Measurements from ENCODE around the gene SUCLA2.

GRCh38 chr13:48050550-48050949 lies 49.5 kb upstream of the SUCLA2 start:
- TF ChIP-seq EZH2 (IDR thresholded peaks at IDR 0.05; ENCODE audit: insufficient read depth, low read length) (no peak), CTCF (IDR thresholded peaks at IDR 0.05; ENCODE audit: insufficient read depth, low read depth, low read length) (no peak)

All from astrocyte (in vitro differentiated cells and primary cell).